Lower leg skin (tissue), 4 donors: ENCODE data around the gene FGF3. TPM values are rescaled to one million over a fixed set of nuclear protein-coding genes. Genes with fewer than 3 reads are reported as not detected.

Experiments used
- DNase-seq, 2 donors: peaks; one replicate each; pipeline ENCODE4 v3.0.0-alpha.2; 2019; ENCODE audit warnings: low spot score in 2 of 2
- H3K4me3 ChIP-seq: fragments of 200-600 bp; sonication (generic); 2 replicates; pipeline ENCODE4 v1.5.1; 2017; ENCODE audit warnings: mild to moderate bottlenecking, low read depth; ENCODE audit not compliant: poor library complexity, severe bottlenecking
- POLR2A ChIP-seq, 2 donors: fragments of 450-650 bp; IDR thresholded peaks; one replicate each; pipeline ENCODE4 v1.6.1; 2016 to 2017; ENCODE audit warnings: antibody characterized with exemption in 2 of 2, mild to moderate bottlenecking in 1 of 2, moderate library complexity in 1 of 2
- WGBS, 2 donors: methylation state at CpG; one replicate each; pipeline ENCODE4 v1.1.5; 2018; 5-methylcytosine and 5-hydroxymethylcytosine counted together
- intact Hi-C: fragments of 100-400 bp; cut with DNase I; formaldehyde crosslinking; loops from one replicate; pipeline ENCODE4 v1.15.0; 2023; ENCODE audit warnings: low total_unique reads
- total RNA-seq, 4 donors: library from RNA; depleted of rRNA; stranded (reverse); fragments of >200 nt; gene quantifications; one replicate each; pipeline ENCODE4 v1.1.0, GENCODE V29; 2016
- TF ChIP-seq, protein P1 (sequence below), 3 donors: fragments of 450-650 bp; IDR thresholded peaks; one replicate each; pipeline ENCODE4 v1.5.1; 2016; ENCODE audit warnings: antibody characterized with exemption in 3 of 3, mild to moderate bottlenecking in 3 of 3, moderate library complexity in 2 of 3

FGF3 gene
- total RNA-seq, 4 donors from 2014 or later: not detected

DNA sequence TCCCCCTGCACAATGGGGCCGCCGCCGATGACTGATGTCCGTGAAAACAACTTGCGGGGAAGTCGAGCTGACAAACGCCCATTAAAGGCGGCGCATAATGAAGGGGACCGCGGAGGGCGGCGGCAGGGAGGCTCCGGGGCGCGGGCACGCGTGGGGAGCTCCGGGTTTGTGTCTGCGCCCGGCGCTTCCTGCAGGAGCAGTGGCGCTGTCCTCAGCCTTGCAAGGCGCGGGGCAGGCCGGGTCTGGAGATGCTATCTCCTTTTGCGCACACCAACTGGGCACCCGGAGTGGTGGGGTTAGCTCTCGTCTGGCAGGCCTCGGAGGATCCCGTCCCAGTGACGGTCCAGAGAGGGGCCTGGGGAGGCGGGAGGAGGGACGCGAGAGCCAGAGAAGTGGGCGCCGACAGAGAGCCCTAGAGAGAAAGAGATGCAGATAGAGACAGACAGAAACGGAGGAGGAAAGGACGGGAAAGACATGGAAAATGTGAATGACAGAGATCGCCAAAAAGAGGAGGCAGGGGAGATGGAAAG is 390 bp upstream of the FGF3 start:
- WGBS, 2 donors: 2% methylated on average over 36 to 39 of the region's 40 CpGs

DNA sequence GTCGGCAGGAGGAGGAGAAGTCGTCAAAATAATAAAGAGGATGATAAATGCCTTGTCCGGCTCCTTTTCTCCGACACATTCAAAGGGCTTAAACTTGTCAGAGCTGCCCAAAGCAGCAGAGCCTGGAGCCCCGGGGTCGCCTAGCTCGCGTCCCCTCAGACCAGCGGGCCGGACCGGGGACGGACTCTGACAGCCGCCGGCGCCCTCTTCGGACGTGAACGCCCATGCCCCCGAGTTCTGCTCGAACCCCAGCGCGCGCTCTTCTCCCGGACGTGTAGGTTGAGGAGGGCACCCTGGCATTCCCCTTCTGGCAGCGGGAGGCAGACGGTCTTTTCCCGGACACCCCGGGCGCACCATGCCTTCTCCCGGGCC is 999 bp downstream of the FGF3 start:
- WGBS, 2 donors: 1 to 3% methylated on average over 7 to 15 of the region's 31 CpGs
- no peak for DNase-seq
- TF ChIP-seq, protein P1, sequence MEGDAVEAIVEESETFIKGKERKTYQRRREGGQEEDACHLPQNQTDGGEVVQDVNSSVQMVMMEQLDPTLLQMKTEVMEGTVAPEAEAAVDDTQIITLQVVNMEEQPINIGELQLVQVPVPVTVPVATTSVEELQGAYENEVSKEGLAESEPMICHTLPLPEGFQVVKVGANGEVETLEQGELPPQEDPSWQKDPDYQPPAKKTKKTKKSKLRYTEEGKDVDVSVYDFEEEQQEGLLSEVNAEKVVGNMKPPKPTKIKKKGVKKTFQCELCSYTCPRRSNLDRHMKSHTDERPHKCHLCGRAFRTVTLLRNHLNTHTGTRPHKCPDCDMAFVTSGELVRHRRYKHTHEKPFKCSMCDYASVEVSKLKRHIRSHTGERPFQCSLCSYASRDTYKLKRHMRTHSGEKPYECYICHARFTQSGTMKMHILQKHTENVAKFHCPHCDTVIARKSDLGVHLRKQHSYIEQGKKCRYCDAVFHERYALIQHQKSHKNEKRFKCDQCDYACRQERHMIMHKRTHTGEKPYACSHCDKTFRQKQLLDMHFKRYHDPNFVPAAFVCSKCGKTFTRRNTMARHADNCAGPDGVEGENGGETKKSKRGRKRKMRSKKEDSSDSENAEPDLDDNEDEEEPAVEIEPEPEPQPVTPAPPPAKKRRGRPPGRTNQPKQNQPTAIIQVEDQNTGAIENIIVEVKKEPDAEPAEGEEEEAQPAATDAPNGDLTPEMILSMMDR (IDR thresholded peaks at IDR 0.05): no peak
- TF ChIP-seq POLR2A (IDR thresholded peaks at IDR 0.05): no peak
- intact Hi-C loops: no loop called here
- H3K4me3 ChIP-seq: no peak overlapping the region

More for the DNA sequence above, 390 bp upstream of the FGF3 start:
- TF ChIP-seq, protein P1 (IDR thresholded peaks at IDR 0.05): no peak
- no peak for TF ChIP-seq POLR2A (IDR thresholded peaks at IDR 0.05)
- no peak for DNase-seq
- no peak overlapping the region for H3K4me3 ChIP-seq
- intact Hi-C loops: no loop called here

DNA sequence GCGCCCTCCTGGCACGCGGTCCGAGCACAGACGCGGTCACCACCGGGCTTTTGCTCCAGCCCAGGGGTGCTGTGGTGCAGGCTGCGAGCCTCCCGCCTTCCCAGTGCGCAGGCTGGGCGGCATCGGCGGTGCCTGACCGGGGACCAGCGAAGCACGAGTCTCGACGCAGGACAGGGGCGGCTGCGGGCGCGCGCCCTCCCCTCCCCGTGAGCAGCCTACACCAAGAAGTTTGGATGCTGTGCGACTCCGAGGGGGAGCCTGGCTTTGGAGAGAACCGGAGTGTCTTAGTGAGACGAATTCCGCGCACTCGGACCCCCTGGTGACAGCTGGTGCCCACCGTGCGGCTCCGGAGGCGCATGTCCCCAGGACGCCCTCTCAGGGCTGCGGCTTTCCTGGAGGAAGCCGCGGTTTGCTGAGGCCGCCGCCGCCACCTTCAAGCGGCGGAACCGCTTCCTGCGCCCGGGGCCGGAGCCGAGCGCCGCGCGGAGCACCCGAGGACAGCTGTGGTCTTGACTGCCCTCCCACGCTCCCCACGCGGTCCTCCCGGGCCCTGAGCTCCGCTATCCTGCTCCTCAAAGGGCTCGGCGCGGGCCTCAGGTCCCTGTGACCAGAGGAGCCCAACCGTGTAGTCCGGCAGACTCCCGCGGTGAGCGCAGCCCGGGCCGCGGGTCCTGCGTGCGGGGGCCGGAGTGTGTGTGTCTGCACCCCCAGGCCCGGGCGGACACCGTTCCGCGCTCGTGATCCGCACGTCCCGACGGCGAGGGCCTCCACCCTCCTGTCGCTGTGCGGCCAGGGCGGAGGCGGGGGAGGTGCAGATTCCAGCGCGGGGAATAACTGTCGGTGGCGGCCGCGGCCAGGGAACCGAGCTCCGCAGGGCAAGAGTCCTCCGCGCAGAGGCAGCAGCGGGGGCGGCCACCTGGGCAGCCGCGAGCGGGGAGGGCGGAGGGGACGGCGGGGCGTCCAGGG is 1.7 kb downstream of the FGF3 start:
- H3K4me3 ChIP-seq: no peak overlapping the region
- intact Hi-C loops: no loop called here
- DNase-seq: no peak
- TF ChIP-seq, protein P1 (IDR thresholded peaks at IDR 0.05): no peak
- 0 to 2% methylated on average over 31 to 33 of the region's 107 CpGs for WGBS, 2 donors

DNA sequence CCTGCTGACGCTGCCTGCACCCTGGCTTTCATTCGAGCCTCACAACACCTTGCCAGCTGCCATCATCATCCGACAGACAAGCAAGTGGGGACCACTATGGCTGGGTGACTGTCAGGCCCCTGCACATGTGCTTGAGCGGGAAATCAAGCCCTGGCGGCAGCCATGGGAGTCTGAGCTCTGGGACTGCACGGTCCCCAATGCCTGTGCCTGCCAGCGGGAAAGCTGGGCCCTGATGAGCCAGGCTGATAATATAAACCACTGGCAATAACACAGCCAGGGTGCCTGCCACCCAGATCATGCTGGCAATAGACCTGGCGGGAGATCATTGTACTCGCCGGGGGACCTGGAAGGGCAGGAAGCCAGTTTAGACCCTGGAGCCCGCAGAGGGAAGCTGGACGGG is 2.5 kb downstream of the FGF3 start:
- TF ChIP-seq POLR2A (IDR thresholded peaks at IDR 0.05): no peak
- TF ChIP-seq, protein P1 (IDR thresholded peaks at IDR 0.05): no peak
- no peak overlapping the region for H3K4me3 ChIP-seq
- intact Hi-C loops: no loop called here
- WGBS, 2 donors: 17 to 20% methylated on average over 12 of the region's 12 CpGs
- DNase-seq: no peak

DNA sequence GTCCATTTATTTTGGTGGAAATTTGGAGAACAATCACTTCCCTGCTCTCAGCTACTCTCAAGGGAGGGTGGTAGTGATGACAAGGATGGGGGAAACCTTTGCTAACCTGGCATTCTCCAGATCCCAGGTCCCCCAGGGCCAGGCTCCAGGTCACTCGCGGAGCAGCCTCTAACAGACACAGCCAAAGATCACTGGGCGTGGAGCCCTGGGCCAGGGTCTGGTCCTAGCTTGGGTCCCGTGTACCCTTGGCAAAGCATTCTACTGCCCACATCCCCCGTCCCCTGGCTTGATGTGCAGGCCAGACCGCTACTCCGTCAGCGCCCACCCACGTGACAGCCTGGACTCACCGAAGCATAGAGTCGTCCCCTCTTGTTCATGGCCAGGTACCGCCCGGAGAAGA is 3.2 kb downstream of the FGF3 start:
- WGBS, 2 donors: 84 to 86% methylated on average over 13 of the region's 13 CpGs
- TF ChIP-seq, protein P1 (IDR thresholded peaks at IDR 0.05): no peak
- no peak for TF ChIP-seq POLR2A (IDR thresholded peaks at IDR 0.05)
- intact Hi-C loops: no loop called here
- no peak for DNase-seq
- H3K4me3 ChIP-seq: no peak overlapping the region
